ENCODE data around the gene UQCC2.

Gene UQCC2

GRCh38 chr6:33688451-33689147 lies 22.9 kb downstream of the UQCC2 start:
- DNase-seq = no peak

- DNase-seq = no peak
Observed at GRCh38 chr6:33688006-33688405, 23.5 kb downstream of the UQCC2 start.

- DNase-seq = no peak
Observed at GRCh38 chr6:33686981-33687975, 24.2 kb downstream of the UQCC2 start.

GRCh38 chr6:33686225-33686924 lies 25.1 kb downstream of the UQCC2 start:
- no peak for DNase-seq

- DNase-seq = no peak
Observed at GRCh38 chr6:33685411-33686224, 25.9 kb downstream of the UQCC2 start.

GRCh38 chr6:33684983-33685382 lies 26.5 kb downstream of the UQCC2 start:
- DNase-seq = no peak

GRCh38 chr6:33684428-33684896 lies 27.0 kb downstream of the UQCC2 start:
- no peak for DNase-seq

- no peak for DNase-seq
Observed at GRCh38 chr6:33683576-33684427, 27.7 kb downstream of the UQCC2 start.

- DNase-seq = no peak
Observed at GRCh38 chr6:33683051-33683571, 28.4 kb downstream of the UQCC2 start.

GRCh38 chr6:33682341-33682740 lies 29.2 kb downstream of the UQCC2 start:
- DNase-seq = no peak

GRCh38 chr6:33679761-33680160 lies 31.7 kb downstream of the UQCC2 start:
- DNase-seq = no peak

- no peak for DNase-seq
Observed at GRCh38 chr6:33678932-33679490, 32.5 kb downstream of the UQCC2 start.

- DNase-seq = no peak
Observed at GRCh38 chr6:33678233-33678931, 33.1 kb downstream of the UQCC2 start.

GRCh38 chr6:33677689-33678088 lies 33.8 kb downstream of the UQCC2 start:
- no peak for DNase-seq

GRCh38 chr6:33677143-33677660 lies 34.3 kb downstream of the UQCC2 start:
- DNase-seq = no peak

- no peak for DNase-seq
Observed at GRCh38 chr6:33676416-33677142, 34.9 kb downstream of the UQCC2 start.

- no peak for DNase-seq
Observed at GRCh38 chr6:33675968-33676367, 35.5 kb downstream of the UQCC2 start.

- no peak for DNase-seq
Observed at GRCh38 chr6:33673851-33674250, 37.6 kb downstream of the UQCC2 start.

GRCh38 chr6:33672808-33673207 lies 38.7 kb downstream of the UQCC2 start:
- no peak for DNase-seq

Measured in cerebellar nuclear complex (tissue), 1 donor.